Tibial nerve (tissue), 3 donors: ENCODE data around the gene TAF1C.

Experiments
- EP300 ChIP-seq, 2 donors: sonication (generic); formaldehyde crosslinking; IDR thresholded peaks; one replicate each; pipeline ENCODE4 v1.6.1; 2017; ENCODE audit warnings: antibody characterized with exemption in 2 of 2, mild to moderate bottlenecking in 1 of 2
- POLR2A ChIP-seq, 2 donors: fragments of 450-650 bp; IDR thresholded peaks; one replicate each; pipeline ENCODE4 v1.6.1; 2017; ENCODE audit warnings: antibody characterized with exemption in 2 of 2, mild to moderate bottlenecking in 2 of 2, moderate library complexity in 2 of 2

GRCh38 chr16:84234321-84235241, 47.7 kb upstream of the TAF1C start:
- TF ChIP-seq POLR2A (IDR thresholded peaks at IDR 0.05) (no peak), EP300 (IDR thresholded peaks at IDR 0.05) (peak in 1 of 2 donors; percentile 39)
